HG03571 (cell line): ENCODE results near the gene LINS1.
A peak's percentile ranks its signal among the peaks of the same experiment; 100 is the strongest.

Source experiments
- ATAC-seq: cut with Tn5 transposase; IDR thresholded peaks from one replicate; pipeline ENCODE4 v1.9.1; 2021; ENCODE audit not compliant: unreplicated experiment

Gene LINS1, protein sequence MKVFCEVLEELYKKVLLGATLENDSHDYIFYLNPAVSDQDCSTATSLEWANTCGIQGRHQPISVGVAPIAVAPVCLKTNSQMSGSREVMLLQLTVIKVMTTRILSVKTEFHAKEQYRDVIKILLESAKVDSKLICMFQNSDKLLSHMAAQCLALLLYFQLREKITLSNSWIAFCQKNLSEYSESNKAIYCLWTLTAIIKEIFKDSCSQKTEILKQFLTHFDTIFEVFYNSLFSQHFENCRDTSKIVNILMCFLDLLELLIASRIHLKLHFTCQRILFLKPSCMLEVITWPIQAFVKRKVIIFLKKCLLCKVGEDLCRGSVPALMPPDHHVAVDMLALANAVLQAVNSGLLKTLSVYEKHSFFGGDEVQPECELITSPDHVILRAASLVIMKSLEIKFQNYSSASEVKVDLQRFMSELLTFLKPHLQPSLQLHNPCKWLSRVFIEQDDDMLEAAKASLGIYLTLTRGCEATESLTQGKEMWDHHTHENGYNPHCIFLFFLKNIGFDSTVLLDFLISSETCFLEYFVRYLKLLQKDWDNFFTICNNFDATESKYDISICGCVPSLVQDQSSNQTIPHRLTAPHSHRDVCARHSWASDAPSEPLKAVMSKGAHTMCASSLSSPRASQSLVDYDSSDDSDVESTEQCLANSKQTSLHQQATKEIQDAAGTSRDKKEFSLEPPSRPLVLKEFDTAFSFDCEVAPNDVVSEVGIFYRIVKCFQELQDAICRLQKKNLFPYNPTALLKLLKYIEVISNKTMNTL

GRCh38 chr15:100602064-100602822, at the start of gene LINS1, which contains the start of gene ASB7:
Gene LINS1 (minus strand): TSS chr15:100602184. CDS start chr15:100580842, 21,342 bp downstream.
Gene ASB7 (plus strand): TSS chr15:100602589. CDS start chr15:100612217, 9,628 bp downstream.
- peak; percentile 85 for ATAC-seq

GRCh38 chr15:100651253-100651652, 49.3 kb upstream of the LINS1 start:
- no peak for ATAC-seq

DNA sequence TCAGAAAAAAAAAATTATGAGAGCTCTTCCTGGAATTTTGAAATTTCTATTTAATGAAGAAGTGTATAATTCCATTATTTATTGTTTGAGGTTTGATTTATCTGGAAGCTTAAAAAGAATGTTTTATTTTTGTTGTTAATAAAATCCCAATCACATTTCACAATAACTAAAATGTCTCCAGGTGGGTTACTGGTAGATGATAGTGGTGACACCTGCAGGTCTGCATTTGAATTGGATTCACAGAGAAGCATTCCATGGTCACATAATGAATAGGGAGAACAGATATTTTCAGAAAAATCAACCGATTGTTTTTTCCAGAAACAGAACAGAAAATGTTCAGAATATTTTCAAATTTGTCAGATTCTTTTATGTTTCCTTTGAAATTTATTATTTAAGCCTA, 48.7 kb upstream of the LINS1 start:
- ATAC-seq = no peak

DNA sequence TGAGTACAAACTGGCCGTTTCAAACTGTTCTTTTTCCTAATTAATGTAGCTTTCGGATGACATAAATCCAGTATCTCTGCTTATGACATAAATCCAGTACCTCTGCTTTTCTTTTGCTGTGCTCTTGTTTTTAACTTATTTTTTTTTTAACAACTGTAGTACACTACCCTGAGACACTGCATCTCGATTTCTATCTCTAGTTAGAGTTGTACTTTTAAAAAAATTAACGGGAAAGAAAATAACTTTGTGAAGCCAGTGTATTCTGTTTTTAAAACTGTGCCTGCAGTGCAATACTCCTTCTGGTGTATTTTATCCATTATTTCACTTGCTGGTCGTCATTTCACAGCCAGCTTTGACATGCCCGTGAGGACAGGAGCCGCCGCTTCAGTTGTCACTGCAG, 47.0 kb upstream of the LINS1 start:
- ATAC-seq = no peak

DNA sequence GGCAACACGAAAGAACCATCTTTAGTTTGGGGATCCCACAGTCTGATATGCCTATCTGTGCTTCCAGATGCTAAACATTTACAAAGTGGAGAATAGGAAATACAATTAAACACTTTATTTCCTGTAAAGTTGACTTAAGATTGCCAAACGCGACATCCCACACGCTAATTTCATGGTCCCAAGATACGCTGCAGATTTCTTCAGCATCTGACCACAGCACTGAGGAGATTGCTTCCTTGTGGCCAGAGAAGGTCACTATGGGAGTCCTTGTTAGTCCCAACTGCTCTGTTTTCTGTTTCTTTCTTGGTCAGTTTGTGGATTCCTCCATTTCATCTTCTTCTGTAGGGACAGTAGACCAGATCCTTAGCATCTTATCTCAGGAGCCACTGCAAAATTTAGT, 43.7 kb upstream of the LINS1 start:
- no peak for ATAC-seq

GRCh38 chr15:100642950-100643338, 41.0 kb upstream of the LINS1 start:
- ATAC-seq = no peak

DNA sequence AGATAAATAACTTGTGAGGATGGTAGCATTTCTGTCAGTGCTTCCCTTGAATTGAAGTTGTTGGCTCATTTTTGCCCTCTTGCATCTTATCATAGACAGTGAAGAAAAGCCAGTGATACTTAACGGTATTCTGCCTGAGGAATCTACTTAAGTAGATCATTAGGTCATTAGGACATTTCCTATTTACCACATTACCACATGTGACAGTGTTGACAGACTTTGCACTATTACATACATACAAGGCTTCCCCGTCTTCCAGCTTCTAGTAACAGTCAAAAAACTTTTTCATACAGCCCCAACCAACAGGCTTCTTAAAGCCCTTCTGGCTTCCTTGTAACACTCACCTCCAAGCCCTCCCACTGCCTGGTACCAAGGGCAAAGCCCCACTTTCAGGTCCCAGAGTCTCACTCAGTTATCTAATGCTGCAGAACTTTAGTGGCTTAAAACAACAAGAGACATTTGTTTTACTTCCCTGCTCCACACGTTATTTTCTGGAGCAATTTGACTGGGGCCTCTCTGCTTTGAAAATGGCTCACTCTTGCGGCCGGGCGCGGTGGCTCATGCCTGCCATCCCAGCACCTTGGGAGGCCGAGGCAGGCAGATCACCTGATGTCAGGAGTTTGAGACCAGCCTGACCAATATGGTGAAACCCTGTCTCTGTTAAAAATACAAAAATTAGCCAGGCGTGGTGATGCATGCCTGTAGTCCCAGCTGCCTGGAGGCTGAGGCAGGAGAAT, 40.4 kb upstream of the LINS1 start:
- no peak for ATAC-seq

DNA sequence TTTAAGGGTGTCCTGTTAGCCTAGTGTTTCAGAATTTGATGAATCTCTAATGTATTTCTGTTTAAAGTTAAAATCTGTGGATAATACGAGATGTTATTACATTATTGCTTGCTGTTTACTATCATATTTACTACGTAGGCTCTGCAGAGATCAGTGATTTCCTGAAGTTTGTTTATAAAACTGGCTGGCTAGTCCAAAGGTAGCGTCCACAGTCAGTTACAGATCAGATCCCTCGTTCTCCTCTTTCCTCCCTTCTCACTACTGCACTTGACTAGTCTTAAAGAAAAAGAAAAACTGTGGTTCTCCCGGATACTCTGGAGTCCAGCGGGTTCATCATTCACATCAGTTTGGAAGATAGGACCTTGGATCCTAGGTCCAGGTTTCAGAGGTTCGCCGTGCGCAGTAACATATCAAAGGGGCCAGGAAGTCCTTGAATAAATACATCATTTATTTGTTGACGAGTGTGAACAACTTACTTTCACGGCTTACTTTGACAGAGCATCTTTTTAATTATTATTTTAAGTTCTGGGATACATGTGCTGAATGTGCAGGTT, 36.3 kb upstream of the LINS1 start:
- no peak for ATAC-seq

DNA sequence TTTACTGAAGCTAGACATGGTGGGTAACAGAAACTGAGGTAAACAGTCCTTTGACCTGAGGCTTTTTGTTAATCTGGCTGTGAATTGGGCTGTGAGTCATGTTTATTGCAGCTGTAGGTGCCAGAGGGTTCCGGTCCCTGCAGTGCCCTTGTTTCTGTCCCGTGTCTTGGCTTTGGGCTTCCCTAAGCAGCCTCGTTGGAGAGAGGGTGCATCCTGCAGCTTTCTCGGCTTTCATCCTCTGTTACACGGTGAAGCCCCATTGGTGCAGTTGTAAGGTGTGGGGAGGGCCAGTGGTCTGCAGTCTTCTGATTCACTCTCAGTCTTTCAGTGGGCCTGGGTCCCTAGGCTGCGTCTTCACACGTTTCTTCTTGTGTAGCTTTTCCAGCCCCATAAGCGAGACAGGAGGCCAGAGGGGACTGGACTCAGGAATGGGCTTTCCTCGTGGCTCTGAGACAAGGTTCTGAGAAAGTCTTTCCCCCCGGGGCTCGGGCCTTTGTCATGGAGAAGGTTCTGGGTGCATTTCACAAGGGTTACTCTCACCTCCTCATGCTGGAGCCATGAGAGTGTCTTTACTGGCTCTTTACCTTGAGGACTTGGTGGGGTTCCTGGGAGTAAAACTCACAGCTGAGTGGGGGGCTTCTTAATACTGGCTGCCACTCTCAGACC, 33.6 kb upstream of the LINS1 start:
- no peak for ATAC-seq

DNA sequence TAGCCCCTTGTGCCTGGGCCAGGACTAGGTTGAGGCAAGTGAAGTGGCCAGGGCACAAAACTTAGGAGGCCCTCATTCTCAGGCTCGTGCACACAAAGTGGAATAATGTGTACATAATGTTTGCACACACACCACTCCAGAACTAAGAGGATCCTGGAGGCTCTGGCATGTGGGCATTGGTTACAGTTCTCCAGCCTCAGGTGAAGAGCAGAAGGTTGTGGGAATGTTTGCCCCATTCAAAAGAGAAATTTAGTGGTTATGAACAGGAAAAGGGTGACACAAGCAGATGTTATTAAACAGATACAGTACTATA, 31.7 kb upstream of the LINS1 start:
- no peak for ATAC-seq

- no peak for ATAC-seq
These were observed 29.8 kb upstream of the LINS1 start for GRCh38 chr15:100631831-100632230.

GRCh38 chr15:100628746-100629145, 26.8 kb upstream of the LINS1 start:
- ATAC-seq = no peak

- no peak for ATAC-seq
These were observed 25.9 kb upstream of the LINS1 start for GRCh38 chr15:100627789-100628395.

- no peak for ATAC-seq
These were observed 21.3 kb upstream of the LINS1 start for GRCh38 chr15:100623301-100623700.

DNA sequence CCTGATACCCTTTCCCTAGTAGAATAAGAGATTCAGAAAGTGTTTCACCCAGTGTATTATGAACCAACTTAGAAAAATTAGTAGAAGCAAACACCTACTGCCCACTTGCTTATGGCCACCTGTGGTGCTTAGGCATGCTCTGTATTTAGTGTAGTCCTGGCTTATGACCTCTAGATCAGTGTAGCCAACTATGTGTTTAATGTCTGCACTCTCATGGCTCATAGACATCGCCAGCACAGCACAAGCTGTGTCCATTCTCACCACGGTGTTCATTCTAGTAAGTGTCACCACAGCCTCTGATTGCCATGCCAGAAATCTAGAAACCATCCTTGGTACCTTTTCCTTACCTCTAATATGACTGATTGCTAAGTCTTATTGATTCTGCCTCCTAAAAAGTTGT, 14.7 kb upstream of the LINS1 start:
- no peak for ATAC-seq

DNA sequence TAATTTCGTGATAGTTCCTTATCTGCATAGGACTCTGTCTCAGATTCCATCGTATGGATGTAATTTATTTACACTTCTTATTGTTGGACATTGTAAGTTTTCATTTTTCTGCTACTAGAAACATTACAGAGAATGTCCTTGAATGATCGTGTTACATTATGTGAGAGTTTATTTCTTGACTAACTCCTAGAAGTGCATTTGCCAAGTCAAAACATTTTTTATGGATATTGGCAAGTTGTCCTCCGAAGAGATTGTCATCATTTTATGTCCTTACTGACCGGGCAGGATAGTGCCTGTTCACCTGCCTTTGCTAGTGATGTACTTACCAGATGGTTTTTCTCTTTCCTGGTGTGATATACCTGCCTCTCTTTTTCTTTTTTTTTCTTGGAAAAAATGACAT, 13.8 kb upstream of the LINS1 start:
- no peak for ATAC-seq

DNA sequence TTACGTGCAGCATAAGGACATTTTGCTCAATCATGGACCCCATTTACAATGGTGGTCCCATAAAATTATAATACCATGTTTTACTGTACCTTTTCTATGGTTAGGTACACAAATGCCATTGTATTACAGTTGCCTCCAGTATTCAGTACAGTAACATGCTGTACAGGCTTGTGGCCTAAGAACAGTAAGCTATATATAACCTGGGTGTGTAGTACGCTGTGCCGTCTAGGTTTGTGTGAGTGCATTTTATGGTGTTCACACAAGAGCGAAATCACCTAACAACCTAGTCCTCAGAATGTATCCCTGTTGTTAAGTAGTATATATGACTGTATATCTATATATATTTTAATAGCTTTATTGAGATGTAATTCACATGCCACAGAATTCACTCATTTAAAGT, 12.9 kb upstream of the LINS1 start:
- no peak for ATAC-seq

DNA sequence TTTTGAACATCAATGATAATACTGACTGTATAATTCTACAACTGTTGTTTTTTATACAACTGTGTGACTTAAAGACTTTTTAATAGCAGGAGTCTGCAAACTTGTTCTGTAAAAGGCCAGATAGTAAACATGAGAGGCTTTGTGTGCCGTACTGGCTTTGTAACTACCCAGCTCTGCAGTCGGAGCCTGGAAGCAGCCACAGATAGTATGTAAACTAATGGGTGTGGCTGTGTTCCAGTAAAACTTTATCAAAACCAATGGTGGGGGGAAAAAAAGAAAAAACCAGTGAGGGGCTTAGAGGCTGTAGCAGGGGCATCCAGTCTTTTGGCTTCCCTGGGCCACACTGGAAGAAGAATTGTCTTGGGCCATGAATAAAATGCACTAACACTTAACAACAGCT, 12.4 kb upstream of the LINS1 start:
- no peak for ATAC-seq

DNA sequence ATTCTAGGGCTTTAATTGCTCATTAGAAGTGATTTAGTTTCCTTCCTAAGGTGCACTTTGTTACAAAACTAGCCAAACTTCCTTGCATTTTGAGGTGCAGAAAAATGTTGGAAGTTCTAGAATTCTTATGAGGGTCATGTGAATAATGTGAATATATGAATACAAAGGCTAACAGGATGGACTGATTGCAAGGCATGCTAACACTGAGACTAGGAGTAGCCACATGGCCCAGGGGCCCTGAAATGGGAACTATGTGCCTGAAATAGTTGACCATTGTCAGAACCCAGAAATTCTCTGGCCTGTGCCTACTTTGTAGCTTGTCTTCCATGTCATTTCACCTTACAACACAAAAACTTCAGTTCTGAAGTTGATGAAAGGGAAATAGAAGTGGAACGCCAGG, 11.2 kb upstream of the LINS1 start:
- no peak for ATAC-seq

DNA sequence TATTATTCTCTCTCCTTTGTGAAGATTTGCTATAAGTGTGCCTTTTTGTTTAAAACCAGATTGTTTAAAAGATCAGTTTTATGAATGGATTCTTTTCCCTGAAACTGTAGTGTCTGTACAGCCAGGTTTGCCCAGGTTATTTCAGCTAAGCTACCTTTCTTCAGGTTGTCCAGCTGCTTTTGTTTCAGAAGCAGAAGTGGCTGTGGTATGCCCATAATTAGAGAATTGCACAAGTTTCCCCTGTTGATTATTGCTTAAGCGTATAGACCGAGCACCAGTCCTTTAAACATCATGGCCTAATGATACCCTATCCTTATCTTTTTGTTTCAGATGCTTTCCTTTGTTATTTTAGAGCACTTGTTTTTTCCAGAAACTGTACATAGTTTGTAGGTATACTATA, 10.6 kb upstream of the LINS1 start:
- ATAC-seq = no peak
